GM21717 (cell line): ENCODE data around the gene CPSF4L.

Experiments used
- ATAC-seq: cut with Tn5 transposase; IDR thresholded peaks from one replicate; pipeline ENCODE4 v1.9.1; 2021; ENCODE audit warnings: mild to moderate bottlenecking, moderate library complexity; ENCODE audit not compliant: unreplicated experiment

CPSF4L gene

DNA sequence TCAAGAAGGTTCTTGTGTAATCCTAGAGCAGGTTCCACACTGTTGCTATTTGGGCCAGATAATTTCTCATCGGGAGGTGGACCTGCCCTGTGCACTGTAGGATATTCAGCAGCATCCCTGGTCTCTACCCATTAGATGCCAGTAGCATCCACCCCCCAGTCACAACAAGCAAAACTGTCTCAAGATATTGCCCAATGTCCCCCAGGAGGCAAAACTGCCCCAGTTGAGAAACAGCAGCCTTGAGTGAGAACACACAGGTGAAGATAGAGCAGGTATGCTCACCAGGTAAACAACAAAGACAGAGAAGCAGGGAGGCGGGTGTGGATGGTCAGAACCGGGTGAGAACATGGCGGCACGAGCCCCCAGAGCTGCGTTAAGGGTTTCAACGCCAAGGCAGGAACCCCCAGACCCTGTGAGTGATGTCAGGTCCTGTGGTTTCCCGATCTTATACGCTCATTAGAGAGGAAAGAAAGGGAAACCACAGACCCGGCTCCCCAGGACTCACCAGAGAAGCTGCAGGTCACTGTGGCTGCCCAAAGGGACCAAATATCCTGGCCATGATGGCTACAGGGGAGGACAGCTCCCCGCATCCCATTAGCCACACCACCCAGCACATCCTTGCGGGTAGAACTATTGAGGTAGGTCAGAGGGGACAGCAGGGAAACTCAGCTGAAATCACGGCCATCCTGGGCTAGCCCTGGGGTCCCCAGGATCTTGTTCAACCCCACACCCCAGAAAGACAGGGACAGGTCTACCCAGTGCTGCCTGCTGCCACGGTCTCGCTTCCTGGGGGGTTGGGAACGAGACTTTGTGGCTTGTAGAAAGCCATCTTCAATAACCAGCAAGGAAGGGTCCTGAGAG, 28.9 kb upstream of the CPSF4L start:
- peak; percentile 49 for ATAC-seq

DNA sequence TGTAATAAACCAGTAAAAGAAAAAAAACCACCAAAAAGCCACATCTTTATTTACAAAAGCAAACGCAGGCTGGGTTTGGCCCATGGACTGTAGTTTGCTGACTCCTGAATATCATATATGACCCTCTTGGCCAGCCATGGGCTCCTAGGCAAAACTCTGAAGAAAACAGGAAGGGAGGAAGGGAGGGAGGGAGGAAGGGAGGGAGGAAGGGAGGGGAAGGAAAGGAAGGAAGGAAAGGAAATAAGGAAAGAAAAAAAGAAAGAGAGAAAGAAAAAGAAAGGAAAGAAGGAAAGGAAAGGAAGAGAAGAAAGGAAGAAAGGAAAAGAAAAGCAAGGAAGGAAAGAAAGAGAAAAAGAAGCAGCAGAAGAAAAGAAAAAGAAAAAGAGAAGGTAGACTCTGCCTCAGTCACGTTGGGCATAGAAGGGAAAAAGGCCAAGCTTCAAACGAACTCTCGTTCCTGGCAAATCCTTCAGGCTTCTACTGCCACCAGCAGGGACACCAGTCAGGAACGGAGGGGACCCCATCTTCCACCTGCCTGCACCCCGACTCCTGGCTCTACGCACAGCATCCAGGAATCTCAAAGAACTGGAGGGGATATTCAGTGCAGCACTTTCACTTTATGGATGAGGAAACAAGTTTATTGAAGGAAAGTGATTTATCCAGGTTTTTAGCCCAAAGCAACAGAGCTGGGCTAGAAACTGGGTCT, 28.0 kb upstream of the CPSF4L start:
- ATAC-seq, result no peak

DNA sequence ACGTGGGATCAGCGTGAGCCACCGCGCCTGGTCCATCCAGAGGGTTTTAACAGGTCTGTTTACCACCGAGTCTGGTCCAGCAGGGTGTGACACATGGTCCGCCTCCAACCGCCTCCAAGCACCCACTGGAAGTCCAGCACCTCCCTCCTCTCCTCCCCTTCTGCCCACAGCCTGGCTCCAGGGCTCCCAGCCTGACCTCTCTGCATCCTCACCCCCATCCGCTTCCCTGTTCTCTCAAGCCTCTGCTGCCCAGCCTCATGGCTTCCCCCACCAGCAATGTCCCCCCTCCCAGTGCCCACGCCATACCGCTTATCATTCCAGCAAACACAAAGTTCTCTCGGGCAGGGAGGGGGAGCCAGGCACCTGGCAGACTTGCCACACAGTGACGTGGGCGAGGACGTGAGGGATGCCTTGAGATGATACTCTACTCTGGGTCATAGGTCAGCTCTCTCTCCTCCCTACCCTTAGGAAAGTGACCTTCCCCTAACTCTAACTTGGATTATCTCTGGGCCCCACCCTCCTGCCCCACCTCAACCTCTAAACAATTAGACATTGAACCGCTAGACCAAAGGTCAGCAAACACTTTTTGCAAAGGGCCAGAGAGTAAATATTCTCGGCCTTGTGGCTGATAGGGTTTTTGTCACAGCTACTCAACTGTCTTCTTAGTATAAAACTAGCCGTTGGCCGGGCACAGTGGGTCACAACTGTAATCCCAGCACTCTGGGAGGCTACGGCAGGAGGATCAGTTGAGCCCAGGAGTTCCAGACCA, 27.0 kb upstream of the CPSF4L start:
- no peak for ATAC-seq

DNA sequence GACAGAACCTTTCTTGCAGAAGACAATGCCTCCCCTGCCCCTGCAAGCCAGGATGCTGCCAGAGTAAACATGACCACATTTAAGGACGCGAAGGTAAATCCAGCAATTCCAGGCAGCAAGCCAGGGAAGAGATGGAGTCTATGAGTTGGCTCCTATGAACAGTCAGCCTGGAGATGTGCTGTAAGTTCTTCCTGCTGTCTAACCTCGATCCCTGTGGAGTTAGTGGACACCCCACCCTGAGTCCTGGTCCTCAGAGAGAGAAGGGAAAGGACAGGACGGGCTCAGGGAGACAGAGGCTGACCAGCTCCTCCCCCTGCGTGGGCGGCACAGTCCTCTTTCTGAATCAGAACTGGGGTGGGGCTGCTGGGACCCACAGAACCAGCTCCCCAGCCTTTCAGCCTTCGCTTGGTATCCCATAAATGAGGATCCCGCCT, 25.2 kb upstream of the CPSF4L start:
- no peak for ATAC-seq

DNA sequence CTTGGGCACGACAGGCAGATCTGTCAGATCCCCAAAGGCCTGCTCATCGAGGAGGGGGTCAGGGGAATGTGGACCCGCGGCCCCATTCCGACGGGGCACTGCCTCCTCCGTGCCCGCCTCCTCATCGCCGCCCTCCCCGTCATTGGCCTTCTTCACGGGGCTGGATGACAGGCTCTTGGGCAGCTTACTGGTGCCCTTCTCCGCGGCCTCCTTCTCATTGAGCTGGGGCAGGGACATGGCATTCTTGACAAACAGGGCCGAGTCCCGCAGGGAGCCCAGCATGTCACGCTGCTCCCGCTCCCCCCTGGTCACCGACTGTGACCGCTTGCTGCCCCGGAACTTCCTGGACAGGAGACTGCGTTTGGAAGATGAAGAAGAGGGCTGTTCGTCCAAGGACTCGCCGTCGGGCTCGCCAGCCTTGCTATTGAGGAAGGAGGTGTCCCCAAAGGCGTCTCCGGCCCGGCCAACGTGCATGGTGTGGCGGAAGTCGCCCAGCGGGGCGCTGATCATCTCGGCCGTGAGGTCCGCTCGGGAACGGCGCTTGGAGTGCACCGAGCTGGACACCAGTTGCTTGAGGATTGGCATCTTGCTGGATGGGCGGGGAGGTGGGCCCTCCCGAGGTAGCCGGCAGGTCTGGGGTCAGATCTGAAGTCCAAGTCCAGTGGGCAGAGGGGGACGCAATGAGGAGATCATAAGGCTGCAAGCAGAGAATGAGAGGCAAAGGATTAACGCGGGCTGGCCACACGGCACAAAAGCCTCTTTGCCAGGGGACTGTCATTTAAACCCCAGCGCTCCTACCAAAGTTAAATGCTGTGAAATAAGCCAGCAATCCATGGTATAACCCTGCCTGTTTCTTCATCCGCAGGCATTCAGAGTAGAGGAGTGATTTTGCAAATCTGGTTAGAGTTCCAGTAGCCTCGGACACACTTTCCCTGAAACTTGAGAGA, 24.5 kb upstream of the CPSF4L start:
- ATAC-seq, result no peak

DNA sequence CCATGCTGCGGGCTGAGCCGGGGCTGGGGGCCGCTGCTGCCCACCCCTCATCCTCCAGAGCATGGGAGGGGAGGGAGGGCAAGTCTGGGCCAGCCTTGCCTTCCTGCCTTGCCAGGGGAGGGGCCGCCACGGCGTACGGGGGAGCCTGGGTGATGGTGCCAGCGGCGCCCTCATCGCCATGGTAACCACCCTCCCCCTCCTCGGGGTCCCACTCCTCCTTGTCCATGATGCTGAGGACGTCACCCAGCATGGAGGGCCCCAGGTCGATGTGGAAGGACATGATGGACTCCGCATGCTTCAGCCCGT, 23.9 kb upstream of the CPSF4L start:
- ATAC-seq, result no peak

DNA sequence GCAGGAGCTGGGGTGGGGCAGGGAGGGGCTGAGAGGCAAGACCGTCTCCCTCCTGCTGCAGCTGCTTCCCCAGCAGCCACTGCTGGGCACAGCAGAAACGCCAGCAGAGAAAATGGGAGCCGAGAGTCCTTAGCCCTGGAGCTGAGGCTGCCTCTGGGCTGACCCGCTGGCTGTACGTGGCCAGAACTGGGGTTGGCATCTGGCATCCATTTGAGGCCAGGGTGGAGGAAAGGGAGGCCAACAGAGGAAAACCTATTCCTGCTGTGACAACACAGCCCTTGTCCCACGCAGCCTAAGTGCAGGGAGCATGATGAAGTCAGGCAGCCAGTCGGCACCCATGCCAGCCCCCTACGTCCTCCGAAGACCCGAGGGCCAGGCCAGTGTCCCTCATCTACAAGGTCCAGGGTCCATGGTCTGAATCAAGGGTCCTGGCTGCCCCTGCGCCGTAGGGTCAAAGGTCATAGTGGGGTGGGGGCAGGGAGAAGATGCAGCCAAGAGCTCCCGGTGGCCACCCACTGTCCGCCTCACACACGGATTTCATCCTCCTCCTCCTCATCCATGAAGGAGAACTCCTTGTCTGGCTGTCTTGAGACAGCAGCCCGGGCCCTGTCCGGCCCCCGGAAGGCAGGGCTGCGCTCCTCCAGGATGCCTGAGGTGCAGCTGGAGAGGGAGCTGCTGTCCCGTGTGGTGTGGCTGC, 23.4 kb upstream of the CPSF4L start:
- no peak for ATAC-seq

DNA sequence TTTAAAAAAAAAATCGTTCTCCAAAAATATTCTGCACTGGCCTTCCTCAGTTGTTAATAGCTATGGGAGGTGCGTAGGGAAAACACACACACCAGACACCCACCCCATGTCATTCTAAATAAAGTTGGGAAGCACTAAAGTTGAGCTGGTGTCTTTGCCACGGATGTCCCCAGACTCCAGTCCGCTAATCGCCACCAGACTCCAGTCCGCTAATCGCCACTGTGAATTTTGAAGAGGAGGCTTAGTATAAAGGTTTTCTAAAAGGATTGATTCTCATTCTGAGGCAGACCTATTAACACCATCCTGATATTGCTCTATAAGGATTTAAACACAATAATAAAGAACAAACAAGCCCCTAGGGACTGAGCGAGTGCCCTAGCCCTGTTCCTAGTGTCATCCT, 22.7 kb upstream of the CPSF4L start:
- ATAC-seq, result no peak

DNA sequence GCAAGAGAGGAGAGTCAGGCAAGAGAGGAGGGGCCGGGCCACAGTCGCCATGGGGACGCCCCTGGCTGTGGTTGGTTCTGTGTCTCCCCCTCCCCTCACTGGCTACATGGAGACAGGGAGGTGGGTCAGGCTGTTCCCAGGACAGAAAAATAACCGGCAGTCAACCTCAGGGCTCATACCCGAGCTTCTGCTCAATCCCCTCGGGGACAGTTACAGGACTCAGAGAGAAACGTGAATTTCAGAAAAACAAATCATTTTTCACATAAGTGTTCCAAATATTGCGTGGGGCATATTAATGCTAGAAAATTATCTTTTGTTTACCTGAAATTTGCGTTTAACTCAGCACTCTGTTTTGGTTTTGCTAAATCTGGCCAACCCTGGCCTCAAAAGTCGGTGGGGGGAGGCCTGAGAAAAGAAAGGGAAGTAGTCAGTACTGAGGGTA, 22.2 kb upstream of the CPSF4L start:
- no peak for ATAC-seq

DNA sequence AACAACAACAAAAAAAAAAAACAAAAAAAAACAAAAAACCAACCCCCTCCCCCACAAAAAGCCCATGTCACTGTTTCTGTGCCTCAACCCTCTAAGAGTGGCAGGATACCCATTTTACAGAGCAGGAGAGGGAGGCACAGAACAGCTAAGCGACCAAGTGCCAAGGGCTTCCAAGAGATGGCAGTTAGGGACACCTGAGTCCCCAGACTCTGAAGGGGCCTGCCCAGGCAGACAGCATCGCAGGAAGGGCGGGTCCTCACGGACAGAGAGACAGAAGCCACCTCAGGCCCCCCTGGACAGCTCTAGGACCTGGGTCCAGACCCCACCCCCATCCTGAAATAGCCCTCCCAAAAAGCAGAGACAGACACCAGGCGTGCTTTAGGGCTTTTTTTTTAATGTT, 21.6 kb upstream of the CPSF4L start:
- no peak for ATAC-seq

DNA sequence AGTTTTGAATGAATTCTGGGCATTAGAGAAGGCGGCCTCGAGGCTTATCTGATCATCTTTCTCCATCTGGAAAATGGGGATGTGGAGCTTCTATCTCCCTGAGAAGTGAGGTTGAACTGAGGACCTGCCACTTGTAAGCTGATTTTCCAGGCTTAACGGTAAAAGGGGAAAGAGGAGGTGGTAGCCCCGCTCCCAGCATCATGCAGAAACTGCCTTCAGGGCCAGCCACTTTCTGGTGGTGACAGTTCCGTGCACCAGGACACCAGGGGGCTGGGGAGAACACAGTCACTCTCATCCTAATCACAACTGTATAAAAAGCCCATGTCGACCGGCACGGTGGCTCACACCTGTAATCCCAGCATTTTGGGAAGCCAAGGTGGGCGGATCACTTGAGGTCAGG, 20.9 kb upstream of the CPSF4L start:
- ATAC-seq, result no peak

DNA sequence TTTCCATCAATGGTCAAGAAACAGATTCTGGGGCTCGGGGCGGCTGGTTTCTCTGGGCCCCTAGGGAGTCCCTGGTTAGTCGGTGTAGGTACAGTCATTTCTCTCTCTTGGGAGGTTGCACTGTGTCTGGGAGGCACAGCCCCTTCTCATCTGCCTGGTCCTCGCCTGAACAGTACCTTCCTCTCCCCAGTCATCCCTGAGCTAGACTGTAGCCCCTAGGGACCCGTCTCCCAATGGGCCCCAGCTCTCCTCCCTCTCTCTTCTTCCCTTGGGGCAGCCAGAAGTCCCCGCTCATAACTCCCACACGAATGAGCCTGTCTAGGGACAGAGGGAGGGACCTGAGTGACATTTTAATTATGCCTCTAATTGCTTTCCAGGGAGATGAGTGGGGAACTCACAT, 20.2 kb upstream of the CPSF4L start:
- peak; percentile 92 for ATAC-seq

DNA sequence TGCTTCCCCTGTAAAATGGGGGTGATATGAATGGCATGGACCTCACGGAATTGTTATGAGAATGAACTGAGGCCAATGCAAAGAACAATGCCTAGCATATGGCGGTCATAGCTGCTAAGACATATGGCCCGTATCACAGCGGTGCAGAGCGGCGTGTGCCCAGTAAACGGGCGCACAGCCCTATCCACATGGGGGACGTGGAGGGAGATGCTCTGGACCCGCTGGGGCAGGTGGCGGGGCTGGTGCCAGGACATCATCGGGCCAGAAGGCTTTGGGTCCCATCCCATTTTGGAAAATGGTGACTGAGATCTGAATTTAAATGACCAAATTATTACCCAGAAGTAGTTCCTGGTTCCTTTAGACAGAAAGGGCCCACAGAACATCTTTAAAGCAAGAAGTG, 18.5 kb upstream of the CPSF4L start:
- ATAC-seq, result no peak

DNA sequence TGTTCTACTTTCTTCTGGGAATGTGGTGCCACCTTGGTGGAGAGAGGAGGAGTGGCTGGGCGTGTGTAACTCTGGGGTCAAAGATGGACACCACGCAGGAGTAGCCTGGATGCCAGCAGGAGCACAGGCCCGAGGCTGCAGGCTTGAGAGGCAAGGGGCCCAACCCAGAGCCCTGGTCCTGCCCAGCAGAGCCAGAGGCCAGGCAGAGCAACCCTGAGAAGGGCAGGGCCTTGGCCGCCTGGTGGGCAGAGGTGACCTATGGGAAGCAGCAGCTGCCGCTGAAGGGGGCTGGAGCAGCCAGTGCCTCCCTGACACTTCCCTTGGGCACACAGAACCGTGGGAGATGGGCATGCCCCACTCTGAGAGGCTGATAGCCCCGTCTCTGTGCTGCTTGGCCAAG, 18.0 kb upstream of the CPSF4L start:
- ATAC-seq, result no peak

DNA sequence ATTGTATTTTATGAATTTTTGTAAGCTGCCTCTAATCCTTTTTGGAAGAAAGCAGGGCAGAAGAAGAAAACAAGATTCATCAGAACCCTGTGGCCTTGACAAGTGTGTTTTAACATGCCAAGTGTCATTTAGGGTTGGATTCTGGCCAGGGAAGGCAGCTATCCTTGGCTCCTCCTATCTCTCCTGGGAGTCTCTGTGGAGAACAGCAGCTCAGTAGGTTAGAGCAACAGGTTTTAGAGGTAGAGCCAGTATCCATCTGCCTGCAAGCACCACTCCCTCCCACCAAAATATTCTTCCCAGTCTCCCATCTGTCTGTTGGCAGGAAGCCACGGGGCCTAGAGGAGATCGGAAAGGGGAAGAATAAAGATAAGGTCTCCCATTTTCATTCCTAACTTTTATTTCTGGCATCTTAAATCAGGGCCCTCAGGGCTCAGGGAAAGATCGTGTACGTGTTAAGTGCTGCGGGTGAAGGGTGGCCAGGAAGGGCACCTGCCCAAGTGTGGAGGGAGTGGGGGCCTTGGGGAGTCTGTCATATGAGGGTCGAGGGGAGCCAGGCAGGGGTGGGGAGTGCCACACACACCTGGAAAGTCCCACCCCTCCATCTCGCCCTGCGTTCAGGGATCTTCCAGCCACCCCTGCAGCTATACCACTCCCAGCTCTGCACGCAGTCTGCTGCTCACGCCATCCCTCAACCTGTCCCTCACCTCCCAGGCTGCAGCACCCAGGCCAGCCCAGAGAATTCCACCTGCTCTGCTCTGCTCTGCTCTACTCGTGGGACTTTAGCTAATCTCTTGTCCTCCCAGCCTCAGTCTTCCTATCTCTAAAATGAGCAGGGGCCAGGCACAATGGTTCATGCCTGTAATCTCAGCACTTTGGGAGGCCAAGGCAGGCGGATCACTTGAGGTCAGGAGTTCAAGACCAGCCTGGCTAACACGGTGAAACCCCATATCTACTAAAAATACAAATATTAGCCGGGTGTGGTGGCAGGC, 17.1 kb upstream of the CPSF4L start:
- no peak for ATAC-seq

DNA sequence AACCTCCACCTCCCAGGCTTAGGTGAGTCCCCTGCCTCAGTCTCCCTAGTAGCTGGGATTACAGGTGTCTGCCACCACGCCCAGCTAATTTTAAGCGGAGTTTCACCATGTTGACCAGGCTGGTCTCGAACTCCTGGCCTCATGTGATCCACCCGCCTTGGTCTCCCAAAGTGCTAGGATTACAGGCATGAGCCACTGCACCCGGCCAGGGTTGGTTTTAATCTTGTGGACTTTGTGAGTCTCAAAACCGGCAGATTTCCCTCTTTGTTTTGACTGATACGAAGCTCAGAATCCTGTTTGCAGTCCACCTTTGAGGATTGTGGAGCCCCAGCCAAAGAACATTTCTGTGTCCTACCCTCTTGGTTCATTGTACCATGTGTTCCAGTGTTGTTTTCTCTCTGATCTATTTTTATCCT, 16.4 kb upstream of the CPSF4L start:
- no peak for ATAC-seq

DNA sequence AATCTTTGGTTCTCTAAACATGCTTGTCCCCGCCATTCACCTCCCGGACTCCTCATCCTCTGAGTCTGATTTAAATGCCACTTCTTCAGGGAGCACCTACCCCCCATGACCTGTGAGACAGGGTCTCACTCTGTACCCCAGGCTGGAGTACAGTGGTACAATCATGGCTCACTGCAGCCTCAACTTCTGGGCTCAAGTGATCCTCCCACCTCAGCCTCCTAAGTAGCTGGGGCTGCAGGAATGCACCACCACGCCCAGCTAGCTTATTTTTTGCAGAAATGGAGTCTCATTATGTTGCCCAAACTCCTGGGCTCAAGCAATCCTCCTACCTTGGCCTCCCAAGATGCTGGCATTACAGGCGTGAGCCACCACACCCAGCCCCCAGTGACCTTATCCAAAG, 12.8 kb upstream of the CPSF4L start:
- no peak for ATAC-seq

DNA sequence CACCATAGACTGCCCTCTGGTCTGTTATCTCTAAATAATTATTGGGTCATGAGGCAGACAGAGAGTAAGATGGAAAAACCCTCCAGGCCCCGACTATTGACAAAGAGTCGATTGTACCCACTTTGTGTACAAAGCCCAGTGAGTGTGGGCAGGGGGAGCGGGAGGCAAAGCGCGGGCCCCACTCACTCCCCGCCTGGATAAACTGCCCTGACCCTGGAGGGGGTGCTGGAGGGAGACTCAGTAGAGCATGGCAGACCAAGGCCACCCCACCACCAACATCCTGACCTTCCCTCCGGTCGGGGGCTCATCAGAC, 11.2 kb upstream of the CPSF4L start:
- no peak for ATAC-seq

DNA sequence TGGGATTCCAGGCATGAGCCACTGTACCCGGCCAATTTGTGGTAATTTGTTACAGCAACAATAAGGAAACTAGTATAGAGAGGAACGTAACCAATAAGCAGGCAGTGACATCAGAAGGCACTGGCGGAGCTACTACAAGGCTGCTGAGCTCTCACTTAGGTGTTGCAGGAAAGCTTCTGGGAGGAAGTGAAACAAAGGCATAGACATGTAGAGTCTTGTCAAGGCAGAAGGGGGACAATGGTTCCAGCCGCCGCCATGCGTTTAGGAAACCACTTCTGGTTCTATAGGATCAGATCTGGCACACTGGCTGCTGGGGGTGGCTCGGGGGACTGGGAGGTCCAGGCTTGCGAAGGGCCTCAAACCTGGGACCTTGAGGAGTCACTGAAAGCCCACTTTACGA, 9.4 kb upstream of the CPSF4L start:
- ATAC-seq, result peak; percentile 98
